HG03442 (cell line): ENCODE data around the gene JAZF1.
"Not testable (repeated sequence)": the region's sequence is repeated elsewhere in the genome, so short reads cannot be mapped to it uniquely, and the experiment has no call there.

Experiments used
- ATAC-seq: cut with Tn5 transposase; IDR thresholded peaks from one replicate; pipeline ENCODE4 v1.9.1; 2021; ENCODE audit warnings: mild to moderate bottlenecking, moderate library complexity; ENCODE audit not compliant: unreplicated experiment

Gene JAZF1

DNA sequence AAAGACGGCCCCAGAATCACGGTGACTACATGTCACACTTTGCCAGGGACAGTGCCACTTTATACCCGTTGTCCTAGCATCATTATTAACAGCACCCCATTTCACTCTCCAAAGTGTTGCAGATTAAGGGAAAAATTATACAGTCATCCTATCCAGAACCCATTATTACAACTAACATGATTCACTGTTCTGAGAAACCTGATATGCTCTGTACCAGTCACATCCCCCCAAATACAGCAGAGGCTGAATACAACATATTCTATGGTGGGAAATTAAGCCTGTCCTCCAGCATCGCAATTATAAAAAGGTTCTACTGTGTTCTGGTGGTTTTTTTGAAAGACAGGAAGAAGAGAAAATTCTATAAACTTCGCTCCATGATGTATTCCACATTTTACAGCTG is 162.1 kb downstream of the JAZF1 start:
- ATAC-seq = no peak

DNA sequence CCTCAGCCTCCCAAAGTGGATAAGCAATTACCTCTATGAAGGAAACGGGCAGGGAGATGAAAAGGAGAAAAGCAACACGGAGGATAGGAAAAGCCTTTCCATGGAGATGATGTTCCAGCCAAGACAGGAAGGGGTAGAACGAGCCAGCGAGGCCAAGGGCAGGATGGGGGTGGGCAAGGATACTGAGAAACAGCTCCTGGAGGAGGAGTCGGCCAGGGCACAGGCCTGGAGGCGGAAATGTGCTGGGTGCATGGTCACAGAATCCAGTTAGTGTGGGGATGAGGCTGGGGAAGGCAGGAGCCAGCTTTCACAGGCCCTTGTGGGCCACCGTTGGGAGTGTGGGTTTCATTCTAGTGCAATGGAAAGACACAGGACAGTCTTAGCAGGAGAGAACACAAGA is 162.6 kb downstream of the JAZF1 start:
- ATAC-seq = no peak

DNA sequence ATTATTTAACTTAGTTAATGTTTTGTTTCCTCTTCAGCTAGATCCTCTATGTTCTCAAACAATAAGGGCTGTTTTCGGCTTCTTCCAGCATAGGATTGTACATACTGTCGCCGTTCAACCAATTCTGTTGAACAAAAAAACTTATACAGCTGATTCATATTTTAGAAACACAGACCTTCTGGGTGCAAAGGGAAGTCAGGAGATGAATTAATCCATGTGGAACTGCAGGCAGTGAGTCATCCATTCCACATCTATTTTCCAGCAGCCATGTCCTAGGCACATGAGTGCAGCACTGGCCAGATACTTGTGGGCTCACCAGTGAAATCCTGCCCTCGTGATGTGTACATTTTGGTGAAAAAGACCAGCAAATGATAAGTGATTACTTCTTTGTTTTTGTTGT is 163.2 kb downstream of the JAZF1 start:
- ATAC-seq = no peak

DNA sequence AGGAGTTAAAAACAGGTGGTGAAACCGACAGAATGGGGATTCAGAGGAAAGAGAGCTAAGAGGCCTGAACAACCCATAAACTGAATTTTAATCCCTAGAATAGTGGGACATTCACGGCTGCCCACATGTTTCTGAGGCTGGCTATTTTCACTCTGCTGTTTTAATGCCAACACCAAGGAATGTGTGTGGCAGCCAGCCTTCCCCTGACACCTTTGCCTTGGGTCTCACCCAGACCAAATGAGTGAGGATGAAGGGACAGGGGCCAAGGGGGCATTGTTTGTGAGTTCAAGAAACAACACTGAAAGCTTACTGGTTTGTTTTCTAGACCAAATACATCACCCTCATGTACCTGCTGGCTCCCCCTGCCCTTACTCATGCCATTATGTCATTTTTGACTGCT is 164.3 kb downstream of the JAZF1 start:
- ATAC-seq = no peak

DNA sequence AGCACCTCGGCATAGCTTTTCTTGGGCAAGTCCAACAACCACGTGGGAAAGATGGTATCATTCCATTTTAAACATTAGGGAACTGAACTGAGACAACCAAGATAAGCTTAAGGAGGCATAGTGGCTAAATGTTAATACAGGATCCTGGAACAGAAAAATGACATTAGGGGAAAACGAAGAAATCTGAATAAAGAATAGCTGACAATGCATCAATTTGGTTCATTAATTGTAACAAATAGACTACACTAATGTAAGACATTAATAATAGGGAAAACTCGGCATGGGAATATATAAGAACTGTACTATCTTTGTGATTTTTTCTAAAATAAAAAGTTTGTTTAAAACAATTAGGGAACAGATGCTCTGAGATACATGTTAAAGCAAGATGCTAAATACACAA is 165.4 kb downstream of the JAZF1 start:
- ATAC-seq = no peak

DNA sequence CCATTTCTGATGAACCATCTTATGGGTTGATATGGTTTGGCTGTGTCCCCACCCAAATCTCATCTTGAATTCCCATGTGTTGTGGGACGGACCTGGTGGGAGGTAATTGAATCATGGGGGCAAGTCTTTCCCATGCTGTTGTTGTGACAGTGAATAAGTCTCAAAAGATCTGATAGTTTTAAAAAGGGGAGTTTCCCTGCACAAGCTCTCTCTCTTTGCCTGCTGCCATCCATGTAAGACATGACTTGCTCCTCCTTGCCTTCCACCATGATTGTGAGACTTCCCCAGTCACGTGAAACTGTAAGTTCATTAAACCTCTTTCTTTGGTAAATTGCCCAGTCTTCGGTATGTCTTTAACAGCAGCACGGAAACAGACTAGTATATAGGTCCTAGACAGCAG is 166.3 kb downstream of the JAZF1 start:
- ATAC-seq = not testable (repeated sequence)

DNA sequence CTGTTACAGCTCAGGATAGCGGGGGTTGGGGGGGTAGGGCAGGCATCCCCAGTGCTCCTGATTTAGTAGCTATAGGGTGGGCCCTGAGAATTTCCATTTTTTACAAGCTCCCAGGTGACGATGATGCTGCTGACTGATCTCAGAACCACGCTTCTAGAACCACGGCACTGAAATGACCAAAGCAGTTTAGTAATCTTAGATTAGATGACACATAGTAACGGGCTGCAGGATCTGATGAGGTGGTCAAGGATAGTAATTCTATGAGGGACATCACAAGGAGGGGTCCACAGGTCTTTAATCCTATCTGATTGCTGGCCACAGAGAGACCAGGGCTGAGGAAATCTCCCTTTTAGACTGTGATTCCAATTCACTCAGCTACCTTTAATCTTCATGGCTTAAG is 167.2 kb downstream of the JAZF1 start:
- ATAC-seq = no peak

DNA sequence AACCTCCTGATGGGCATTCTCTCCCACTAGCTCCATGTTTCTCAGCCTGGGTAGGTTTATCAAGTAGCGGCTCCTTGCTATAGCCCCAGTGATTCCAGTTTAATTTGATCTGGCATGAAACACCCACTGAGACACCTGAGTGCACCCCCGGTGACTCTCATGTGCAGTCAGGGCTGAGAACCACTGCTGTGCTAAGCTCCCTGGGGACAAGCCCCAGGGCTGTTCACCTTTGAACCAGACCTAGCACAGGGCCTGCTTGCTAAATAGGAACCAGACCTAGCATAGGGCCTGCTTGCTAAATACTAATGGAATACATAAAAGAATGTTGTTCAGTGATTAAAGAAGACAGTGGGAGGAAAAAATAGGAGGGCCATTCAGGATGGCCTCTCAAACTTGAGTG is 167.6 kb downstream of the JAZF1 start:
- ATAC-seq = no peak

DNA sequence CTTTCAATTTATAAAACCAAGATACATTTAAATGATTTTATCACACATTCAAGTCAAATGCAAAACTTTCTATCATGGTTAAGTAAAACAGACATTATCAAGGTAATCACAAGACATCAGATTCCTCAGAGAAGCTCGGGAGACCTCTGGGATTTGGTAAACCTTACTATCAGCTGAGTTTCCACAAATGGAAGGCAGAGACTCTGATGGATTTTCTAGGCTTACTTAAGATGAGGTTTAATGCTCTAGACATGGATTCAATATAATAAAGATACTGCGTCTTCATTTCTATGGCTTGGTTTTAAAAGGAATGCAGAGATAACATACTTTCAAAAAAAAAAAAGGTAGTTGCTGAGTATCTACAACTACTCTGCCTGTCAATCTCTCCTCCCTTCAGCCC is 171.7 kb downstream of the JAZF1 start:
- ATAC-seq = no peak

DNA sequence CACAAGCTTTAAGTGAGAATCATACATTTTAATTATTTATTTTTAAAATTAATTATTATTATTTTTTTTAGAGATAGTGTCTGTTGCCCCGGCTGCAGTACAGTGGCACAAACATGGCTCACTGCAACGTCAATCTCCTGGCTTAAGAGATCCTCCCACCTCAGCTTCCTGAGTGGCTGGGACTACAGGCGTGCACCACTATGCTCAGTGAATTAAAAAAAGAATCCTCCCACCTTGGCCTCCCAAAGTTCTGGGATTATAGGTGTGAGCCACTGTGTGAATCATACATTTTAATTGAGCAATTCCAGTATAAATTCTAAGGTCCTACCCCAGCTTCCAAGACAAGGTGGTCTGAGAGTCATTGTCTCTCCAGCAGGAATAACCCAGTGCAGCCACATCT is 172.4 kb downstream of the JAZF1 start:
- no peak for ATAC-seq

DNA sequence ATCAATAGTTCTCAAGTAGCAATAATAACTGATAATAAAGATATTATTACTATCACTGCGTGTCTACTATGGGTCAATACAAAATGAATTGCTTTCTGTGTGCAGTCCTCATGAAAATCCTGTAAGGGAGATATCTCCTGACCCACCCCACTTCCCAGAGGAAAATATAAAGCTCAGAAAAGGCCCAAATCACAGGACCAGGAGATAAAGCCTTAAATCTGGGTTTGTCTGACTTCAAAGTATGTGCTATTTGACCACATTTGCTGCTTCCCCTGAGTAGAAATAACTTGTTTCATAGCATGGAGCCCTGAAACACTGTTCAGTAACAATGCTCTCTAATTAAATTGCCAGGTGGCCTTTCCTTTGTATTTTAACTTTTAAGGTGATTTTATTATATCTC is 174.1 kb downstream of the JAZF1 start:
- no peak for ATAC-seq

DNA sequence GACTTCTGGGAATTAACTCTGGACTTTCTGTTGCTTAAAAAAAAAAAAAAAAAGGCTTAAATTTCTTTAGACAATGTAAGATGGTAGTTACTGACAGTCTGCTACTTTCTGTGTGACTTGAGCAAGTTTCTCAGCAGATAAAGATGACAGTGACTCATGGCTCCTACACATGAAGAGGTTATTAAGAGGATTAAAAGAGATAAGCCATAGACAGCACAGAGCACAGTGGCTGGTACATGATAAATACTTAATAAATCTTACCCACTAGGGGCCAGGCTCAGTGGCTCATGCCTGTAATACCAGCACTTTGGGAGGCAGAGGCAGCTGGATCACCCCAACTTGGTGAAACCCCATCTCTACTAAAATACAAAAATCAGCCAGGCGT is 174.8 kb downstream of the JAZF1 start:
- no peak for ATAC-seq

DNA sequence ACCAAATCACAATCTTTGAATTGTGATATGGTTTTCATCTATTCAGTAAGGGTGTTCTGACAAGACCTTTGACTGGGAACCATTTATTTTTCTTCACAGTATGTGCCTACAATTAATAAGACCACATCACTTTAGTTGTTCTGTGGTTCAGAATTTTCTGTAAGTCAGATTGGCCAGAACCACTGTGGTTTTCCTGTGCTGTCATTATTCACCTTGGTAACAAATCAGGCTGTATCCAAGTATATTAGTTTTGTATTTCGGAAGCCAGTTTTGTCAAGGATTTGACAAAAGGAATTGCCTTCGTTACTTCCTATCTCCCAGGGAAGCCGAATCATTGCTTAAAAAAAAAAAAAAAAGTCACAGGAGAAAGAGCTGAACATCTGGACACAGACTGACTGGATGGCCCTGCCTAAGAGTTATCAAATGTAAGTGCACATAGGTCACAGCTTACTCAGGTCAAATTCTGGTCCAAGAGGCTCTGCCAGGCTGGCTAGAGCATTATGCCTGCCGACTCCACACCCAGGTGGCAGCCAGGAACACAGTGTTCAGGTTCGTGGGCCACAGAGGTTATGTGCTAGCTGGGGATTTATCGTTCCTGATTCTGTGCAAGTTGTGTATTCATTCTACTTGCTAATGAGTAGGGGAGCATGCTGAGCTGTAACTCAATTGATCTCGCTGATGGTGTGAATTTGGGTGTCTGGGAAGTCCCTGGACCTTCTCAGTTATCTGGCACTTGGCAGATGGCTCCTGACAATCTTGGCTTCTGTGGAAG is 175.3 kb downstream of the JAZF1 start:
- ATAC-seq = no peak

DNA sequence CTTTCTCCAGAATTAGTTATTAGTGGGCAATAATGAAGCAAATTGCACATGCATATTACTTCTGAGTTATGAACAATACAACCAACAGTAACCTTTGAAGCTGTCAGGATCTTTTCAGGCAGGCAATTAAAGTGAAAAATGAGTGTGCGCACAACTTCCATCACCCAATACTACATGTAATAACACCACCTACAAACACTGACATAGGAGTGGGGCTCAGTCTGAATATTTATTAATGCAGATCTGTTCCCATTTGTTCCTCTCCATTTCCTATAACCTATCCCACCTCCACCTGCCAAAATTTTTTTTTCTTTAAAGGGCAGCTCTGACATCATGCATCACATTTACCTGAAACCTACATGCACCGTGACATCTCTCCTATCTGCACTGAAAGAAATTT is 177.2 kb downstream of the JAZF1 start:
- no peak for ATAC-seq

DNA sequence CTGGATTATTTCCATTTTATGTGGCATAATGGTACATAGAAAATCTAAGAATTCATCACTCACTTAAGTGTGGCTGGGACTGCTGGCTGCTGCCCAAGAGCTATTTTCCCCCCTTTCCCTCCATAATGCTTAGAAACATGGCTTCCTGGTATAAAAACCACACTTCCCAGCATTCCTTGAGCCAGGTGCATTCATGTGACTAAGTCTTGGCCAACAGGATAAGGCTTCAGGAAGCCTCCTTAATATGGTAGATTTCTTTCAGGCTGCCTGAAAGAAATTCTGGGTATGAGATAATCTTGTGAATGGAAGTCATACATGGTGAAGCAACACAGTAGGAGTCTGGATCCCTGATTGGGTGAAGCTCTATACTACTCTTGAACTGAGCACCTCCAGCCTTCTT is 178.0 kb downstream of the JAZF1 start:
- no peak for ATAC-seq

DNA sequence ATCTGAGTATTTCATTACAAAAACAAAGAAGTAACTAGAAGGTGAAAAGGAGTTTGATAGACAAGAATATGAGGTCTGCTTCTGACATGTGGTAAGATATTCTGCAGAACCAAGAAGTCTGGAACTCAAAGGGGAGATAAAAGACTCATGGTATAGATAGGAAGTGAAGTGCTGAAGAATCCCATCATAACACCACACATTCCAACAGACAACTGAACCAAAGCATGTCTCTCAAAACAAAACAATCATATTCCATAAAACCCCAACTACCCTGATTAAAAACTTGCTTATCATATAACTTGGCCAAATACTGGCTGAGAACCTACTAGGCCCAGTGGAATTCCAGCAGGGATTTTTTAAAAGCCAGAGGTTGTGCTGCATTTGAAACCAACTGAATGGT is 178.7 kb downstream of the JAZF1 start:
- ATAC-seq = no peak

DNA sequence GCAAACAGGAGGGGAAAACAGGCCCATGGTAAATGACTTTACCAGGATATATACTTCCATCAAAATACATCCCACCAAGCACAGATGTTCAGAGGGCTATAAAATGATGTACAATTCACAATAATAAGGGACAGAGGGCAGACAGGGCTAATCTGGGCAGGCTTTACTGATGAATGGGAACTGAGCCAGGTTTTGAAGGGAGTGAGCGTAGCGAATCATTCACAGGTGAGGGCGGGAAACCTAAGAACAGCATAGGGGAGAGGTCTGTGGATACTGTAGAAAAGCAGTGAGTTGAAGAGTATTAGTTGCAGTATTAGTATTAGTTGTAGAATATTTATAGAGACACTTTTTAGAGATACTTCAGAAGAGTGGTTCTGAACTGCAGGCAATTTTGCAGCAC is 180.8 kb downstream of the JAZF1 start:
- ATAC-seq = no peak

DNA sequence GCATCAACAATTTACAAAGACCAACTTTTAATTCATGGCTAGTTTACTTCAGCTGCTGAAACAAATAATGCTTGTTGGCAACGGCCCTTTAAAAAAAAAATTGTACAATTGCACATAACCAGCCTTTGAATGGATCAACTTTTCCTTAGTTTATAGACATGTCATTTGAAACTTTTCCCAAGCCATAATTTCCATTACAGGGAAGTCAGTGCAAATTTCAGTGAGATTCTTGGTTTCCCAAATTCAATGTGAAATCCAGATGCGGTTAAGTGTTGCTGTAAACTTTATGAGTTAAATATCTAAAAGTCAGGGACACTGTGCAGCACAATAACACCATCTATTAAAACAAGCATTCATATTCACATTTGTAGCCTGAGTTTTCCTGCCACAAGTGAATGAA is 182.2 kb downstream of the JAZF1 start:
- no peak for ATAC-seq

DNA sequence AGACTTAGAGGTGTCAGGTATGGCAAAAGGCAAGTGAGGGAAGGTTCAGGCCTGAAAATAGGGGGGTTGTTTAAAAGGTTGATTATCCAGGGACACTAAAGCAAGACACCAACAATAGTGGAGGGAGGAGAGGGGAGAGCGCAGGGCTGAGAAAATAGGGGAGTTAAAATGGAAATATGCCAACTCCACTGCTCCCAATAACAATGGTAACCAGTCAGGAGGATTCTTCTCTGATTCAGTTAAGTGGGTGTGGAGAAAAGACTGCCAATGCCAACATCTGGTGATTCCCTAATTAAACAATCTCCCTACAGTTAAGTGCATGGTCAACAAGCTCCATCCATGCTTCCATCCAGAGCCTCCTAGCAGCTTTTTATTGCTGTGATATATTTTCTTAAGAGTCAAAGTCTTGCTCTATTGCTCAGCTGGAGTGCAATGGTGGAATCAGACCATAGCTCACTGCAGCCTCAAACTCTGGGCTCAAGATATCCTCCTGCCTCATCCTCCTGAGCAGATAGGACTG is 183.3 kb downstream of the JAZF1 start:
- ATAC-seq = no peak

DNA sequence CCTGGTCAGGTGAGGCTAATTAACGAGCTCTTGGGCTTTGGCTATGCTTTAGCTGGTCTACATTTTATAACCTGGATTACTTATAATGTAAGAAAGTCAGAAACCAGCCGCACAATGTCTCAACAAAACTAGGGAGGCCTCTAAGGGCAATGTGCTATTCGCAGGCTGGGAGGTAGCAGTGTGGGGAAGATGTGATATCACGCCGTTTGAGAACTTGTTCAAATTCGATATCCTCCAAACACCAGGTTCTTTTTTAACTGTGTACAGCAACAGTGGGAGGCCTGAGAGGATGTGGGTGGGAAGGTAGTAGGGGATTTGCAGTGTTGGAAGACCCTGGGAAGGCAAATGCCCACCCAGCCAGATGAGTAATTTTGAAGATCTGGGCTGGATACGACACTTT is 184.5 kb downstream of the JAZF1 start:
- no peak for ATAC-seq

DNA sequence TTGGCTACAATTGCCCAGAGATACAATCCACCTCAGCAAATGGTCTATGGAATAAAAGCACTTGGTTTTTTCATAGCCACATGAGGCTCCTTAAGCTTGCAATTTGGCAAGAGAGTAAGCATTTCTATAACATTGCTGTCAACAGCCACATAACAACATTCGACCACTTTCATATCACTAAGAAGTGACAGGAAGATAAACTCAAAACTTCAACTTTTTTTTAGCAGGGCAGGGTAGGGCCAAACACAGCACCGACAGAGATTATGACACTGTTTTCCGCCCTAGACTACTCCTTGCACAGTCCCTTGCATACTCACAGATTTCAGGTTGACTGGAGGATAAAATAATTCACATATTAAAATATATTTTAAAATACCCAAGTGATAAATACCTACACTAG is 185.4 kb downstream of the JAZF1 start:
- ATAC-seq = no peak

DNA sequence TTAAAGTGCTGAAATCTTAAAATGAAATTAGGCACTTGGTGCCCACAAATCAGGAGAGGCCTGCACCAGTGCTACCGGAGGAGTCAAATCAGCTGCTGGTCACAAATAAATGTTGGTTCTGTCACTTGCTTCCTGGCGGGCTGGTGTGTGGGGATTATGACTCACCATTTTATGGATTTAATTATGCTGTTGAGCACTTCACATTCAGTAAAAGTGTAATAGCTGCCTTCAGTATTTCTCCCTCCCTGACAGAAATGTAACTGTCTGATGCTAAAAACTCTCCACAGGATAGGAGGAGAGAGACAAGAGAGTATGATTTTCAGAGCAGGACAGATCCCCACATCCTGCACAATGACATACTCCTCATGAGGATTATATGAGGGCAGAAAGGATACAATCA is 186.0 kb downstream of the JAZF1 start:
- no peak for ATAC-seq
